Epithelial cell of esophagus (primary cell): ENCODE measurements around the gene PARP1.

Experiments
- DNase-seq: peaks from one replicate; pipeline ENCODE4 v3.0.0; 2010; ENCODE audit warnings: low read depth
- H3K4me3 ChIP-seq: 2 replicates; pipeline ENCODE4 v1.5.1; 2011; ENCODE audit warnings: mild to moderate bottlenecking, low read length, control low read depth
- TF ChIP-seq, protein P1 (sequence below): IDR thresholded peaks from 2 replicates; pipeline ENCODE4 v1.5.1; 2011; ENCODE audit warnings: low read depth, mild to moderate bottlenecking, low read length, control low read depth, inconsistent platforms; ENCODE audit not compliant: insufficient read depth; ENCODE audit errors: missing control alignments

The PARP1 gene

DNA sequence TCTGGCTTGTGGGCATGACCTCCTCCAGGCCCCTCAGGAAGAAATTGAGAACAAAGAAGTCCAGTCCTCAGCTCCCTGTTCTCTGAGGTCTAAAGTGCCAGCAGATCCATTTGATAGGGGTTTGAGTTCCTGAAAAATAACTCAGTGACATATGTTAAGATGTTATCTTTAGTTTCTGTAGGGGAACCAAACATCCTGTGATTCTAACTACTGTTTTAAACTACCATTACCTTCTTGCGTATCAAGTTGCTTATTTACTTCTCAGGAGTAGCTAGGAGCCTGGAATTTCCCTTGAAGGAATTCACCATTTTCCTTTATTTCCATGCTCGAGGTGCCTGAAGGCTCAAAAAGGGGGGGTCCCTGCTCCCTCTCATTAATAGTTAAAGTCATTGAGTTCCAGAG, 80.1 kb downstream of the PARP1 start:
- no peak overlapping the region for H3K4me3 ChIP-seq
- TF ChIP-seq, protein P1, sequence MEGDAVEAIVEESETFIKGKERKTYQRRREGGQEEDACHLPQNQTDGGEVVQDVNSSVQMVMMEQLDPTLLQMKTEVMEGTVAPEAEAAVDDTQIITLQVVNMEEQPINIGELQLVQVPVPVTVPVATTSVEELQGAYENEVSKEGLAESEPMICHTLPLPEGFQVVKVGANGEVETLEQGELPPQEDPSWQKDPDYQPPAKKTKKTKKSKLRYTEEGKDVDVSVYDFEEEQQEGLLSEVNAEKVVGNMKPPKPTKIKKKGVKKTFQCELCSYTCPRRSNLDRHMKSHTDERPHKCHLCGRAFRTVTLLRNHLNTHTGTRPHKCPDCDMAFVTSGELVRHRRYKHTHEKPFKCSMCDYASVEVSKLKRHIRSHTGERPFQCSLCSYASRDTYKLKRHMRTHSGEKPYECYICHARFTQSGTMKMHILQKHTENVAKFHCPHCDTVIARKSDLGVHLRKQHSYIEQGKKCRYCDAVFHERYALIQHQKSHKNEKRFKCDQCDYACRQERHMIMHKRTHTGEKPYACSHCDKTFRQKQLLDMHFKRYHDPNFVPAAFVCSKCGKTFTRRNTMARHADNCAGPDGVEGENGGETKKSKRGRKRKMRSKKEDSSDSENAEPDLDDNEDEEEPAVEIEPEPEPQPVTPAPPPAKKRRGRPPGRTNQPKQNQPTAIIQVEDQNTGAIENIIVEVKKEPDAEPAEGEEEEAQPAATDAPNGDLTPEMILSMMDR: no peak
- DNase-seq: no peak

DNA sequence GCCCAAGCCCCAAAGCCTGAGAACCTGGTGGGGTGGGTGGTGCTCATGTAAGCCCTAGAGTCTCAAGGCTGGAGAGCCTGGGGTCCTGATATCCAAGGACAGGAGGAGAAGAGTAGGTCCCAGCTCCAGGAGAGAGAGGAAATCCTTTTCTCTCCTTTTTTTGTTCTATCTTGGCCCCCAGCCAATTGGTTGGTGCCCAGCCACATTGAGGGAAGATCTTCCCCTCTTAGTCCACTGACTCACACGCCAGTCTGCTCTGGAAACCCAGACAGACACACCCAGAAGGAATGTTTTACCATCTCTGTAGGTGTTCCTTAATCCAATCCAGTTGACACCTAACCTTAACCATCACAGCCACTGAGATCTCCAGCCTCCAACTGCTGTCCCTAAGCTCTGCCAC, 82.7 kb downstream of the PARP1 start:
- TF ChIP-seq, protein P1: no peak
- no peak overlapping the region for H3K4me3 ChIP-seq
- DNase-seq: peak; percentile 81

DNA sequence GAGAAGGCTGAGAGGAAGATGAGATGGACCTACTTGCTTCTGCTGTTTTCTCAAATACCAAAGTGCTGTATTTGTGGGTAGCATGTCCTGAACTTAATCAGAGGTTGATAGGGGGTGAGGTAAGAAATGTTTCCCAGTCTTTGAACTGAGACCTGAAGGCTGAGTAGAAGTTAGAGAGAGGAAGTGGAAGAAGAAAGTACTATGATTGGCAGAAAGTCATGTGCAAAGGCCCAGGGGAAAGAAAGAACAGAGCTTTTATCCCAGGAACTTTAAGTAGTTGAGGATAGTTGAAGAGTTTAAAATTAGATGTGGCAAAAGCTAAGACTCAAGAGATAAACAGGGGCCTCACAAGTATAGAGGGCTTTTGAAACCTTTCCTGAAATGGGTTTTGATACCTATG, 83.4 kb downstream of the PARP1 start:
- TF ChIP-seq, protein P1: no peak
- no peak overlapping the region for H3K4me3 ChIP-seq
- DNase-seq: no peak

DNA sequence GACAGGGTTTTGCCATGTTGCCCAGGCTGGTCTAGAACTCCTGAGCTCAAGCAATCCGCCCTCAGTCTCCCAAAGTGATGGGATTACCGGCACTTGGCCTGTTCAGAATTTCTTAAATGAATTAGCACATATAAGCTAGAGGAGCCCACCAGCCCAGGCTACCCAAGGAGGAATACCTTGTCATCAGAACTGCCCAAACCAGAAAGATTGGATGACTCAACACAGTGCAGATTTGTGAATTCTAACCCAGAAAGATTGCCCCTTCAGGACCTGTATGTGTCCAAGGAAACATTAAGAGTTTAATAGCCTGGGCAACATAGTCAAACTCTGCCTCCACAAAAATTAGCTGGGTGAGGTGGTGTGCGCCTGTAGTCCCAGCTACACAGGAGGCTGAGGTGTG, 84.9 kb downstream of the PARP1 start:
- peak; percentile 59 for DNase-seq
- H3K4me3 ChIP-seq: no peak overlapping the region
- TF ChIP-seq, protein P1: no peak

DNA sequence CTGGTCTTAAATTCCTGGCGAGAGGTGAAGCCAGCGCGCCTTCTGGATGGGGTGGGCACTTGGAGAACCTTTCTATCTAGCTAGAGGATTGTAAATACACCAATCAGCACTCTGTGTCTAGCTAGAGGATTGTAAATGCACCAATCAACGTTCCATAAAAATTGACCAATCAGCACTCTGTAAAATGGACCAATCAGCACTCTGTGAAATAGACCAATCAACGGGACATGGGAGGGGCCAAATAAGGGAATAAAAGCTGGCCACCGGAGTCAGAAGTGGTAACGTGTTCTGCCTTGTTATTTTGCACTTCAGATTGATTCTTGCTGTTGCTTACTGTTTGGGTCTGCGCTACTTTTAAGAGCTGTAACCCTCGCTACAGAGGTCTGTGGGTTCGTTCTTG, 87.0 kb downstream of the PARP1 start:
- TF ChIP-seq, protein P1: no peak

DNA sequence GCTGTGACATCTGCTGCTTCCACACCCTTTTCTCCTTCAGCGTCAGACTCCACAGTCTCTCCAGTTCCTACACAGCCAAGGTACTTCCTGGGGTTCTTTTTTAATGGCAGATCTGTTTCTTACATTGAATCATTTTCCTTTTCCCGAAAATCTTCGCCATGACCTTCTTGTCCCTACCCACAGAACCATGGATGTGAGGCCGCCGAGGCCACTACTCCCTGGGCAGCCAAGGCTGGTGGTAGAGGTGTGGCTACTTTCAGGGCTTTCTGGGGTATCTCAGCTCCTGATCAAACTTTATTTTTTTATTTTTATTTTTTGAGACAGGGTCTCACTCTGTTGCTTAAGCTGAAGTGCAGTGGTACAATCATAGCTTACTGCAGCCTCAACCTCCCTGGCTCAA, 89.4 kb downstream of the PARP1 start:
- DNase-seq: no peak
- TF ChIP-seq, protein P1: no peak
- no peak overlapping the region for H3K4me3 ChIP-seq

More for the DNA sequence above, 87.0 kb downstream of the PARP1 start:
- no peak overlapping the region for H3K4me3 ChIP-seq
- no peak for DNase-seq

DNA sequence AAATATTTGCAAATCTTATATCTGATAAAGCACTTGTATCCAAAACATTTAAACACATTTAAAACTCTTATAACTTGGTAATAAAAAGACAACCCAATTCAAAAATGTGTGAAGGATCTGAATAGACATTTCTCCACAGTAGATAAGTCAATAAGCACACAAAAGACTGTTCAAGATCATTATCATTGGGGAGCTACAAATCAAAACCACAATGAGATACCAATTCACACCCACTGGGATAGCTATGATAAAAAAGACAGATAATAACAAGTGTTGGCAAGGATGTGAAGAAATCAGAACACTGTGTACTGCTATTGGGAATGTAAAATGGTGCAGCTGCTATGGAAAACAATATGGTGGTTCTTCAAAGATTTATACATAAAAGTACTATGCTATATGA, 93.8 kb downstream of the PARP1 start:
- DNase-seq: no peak
- H3K4me3 ChIP-seq: no peak overlapping the region
- TF ChIP-seq, protein P1: no peak
